DMS53 (cell line): ENCODE measurements around the gene MRPS10.
"Not testable (repeated sequence)": the region's sequence is repeated elsewhere in the genome, so short reads cannot be mapped to it uniquely, and the experiment has no call there.

Experiments used
- DNase-seq: peaks from one replicate; lab custom pipeline; 2025; lab: John Stamatoyannopoulos, UW

The MRPS10 gene

DNA sequence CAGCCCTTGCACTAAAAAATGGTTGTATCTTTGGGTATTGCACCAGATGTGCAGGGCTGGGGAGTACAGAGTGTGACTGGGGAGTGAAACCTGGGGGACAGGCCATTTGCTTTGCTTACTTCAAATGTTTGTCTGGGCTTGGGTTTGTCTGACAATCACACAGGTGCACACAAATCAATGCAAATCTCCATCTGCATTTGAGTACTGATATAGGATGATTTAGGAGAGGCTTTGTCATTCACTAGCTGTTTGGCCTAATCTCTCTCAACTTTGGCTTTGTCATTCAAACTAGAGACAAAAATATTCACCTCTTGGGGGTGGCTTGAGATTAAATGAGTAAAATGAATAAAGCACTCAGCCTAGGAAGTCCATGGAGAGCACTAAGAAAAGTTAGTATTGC lies 40.7 kb downstream of the MRPS10 start:
- DNase-seq = no peak

DNA sequence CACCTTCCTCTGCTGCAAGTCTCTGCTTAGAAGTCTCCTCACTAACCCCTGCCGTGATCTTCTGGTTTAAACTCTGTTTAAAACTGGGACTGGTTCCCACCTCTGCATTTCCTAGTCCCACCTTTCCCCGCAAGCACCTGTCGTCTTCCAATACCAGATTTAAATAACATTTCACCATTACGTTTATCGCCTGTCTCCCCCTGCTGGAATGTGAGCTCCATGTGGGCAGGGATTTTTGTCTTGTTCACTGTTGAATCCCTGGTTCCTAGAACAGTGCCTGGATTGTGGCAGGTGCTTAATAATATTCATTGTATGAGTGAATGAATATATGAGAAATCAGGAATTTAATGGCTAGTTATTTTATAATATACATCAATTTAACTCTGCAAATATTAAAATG lies 41.8 kb downstream of the MRPS10 start:
- DNase-seq = no peak

DNA sequence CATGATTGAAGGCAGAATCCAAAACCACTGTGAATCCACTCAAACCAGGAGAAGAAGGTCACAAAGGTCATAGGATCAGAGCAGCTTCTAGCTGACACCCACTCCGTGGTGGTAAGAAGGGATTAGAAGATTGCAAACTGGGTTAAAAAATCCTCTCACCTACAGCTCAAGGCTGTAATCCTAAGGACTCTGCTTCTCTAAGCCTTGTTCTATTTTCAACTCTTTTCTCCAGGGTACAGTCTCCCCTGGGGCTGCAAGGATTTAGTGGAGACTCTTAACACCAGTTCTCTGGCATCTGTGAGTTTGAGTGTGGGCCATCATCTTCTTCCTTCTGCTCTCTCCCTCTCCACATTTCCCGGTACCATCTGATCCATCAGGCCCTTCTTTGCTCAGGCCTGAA lies 44.6 kb downstream of the MRPS10 start, which contains the start of gene GUCA1A:
Gene GUCA1A (plus strand): TSS at position 264 of the 400 bp plus-strand sequence. CDS start 250 bp downstream, outside the sequence.
- DNase-seq = no peak

GRCh38 chr6:42171813-42172581 lies 45.7 kb downstream of the MRPS10 start:
- no peak for DNase-seq

- not testable (repeated sequence) for DNase-seq
Measured at GRCh38 chr6:42169780-42170179, 47.9 kb downstream of the MRPS10 start.

DNA sequence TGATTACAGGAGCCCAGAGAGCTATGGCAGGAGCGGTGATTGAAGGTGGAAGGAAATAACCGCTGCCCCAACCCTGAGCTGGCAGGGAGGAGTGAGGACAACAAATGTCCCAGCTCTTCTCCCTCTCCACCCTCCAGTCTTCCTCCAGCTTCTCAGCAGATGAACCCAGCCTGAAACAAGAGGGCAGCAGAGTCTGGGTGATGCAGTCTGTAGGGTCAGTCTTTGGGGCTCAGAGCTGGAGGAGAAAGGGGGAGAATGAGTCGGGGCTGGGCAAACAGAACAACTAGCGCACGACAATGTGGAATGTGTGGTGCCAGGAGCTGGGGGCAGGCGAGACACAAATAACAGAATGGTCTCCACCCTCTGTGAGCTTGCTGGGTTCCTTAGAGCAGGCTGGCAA lies 49.0 kb downstream of the MRPS10 start:
- DNase-seq = no peak

DNA sequence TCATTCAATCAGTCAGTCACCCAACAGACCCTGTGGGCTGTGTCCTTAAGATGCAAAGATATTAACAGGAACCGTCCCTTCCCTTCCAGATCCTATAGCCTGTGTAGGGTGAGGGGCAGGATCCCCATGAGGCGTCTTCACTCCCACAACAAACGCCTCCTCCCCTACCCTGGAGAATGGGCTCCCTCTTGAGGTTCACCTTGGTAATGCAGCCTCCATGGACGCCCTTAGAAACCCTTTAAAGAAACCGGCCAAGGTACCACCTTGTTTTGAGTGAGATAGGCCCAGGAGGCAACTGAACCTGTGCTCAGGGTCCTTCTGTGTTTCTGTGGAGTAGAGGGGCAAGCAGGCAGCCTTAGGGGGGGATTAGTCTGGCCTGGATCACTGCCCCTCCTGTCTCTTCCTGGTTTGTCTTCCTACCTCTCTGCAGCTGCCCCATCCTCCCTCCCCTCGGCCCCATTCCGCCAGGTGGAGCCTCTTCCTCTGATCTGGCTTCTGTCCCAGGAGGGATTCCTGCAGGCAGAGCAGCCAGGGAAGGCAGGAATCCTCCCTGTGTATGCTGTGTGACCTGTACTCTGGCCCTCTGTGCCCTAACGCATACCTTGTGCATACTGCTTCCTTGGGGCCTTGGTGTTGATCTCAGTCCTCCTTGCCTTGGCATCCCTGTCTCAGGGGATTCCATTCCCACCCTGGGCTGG lies 51.1 kb downstream of the MRPS10 start:
- DNase-seq = peak; percentile 94

GRCh38 chr6:42165016-42165415 lies 52.6 kb downstream of the MRPS10 start:
- DNase-seq = no peak

- no peak for DNase-seq
Measured at GRCh38 chr6:42163981-42164380, 53.7 kb downstream of the MRPS10 start.

GRCh38 chr6:42162812-42163211 lies 54.8 kb downstream of the MRPS10 start:
- DNase-seq = no peak

DNA sequence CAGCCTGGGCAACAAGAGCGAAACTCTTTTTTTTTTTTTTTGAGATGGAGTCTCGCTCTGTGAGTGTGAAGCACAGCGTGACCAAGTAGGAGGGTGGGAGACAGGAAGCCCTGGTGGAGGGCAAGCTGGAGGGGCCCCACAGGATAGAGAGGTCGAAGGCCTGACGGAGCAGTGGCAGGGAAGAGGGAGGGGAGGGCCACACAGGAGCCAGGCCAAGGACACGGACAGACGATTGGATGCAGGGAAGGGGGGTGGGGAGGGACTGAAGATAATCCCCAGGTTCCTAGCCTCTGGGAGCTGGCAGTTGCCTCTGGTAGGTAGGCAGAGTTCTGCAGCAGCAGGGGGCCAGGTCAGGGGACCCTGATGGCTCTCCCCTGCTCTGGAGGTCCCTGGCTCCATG lies 55.3 kb downstream of the MRPS10 start:
- no peak for DNase-seq

- no peak for DNase-seq
Measured at GRCh38 chr6:42159431-42160024, 58.1 kb downstream of the MRPS10 start.

- DNase-seq = no peak
Measured at GRCh38 chr6:42158631-42159030, 59.0 kb downstream of the MRPS10 start.

GRCh38 chr6:42158011-42158410 lies 59.6 kb downstream of the MRPS10 start:
- DNase-seq = no peak
